Inflammatory macrophage treated with lipopolysaccharide for 4 hours (primary cell): Measurements from ENCODE around the gene MPDZ.

Source experiments
- DNase-seq: peaks from one replicate; pipeline ENCODE4 v3.0.0-alpha.2; 2020

Gene MPDZ

GRCh38 chr9:13179257-13179656, 100.2 kb downstream of the MPDZ start:
- DNase-seq, result no peak

- peak; percentile 27 for DNase-seq
These were observed 103.8 kb downstream of the MPDZ start for GRCh38 chr9:13175732-13176131.

GRCh38 chr9:13174906-13175639, 104.4 kb downstream of the MPDZ start:
- no peak for DNase-seq

- no peak for DNase-seq
These were observed 105.9 kb downstream of the MPDZ start for GRCh38 chr9:13173553-13173952.

- DNase-seq, result no peak
These were observed 108.2 kb downstream of the MPDZ start for GRCh38 chr9:13171261-13171660.

GRCh38 chr9:13166996-13167395, 112.5 kb downstream of the MPDZ start:
- no peak for DNase-seq

GRCh38 chr9:13165956-13166355, 113.5 kb downstream of the MPDZ start:
- no peak for DNase-seq

- no peak for DNase-seq
These were observed 114.1 kb downstream of the MPDZ start for GRCh38 chr9:13165236-13165945.

GRCh38 chr9:13163946-13164345, 115.5 kb downstream of the MPDZ start:
- DNase-seq, result no peak

GRCh38 chr9:13163287-13163686, 116.2 kb downstream of the MPDZ start:
- DNase-seq, result no peak

- no peak for DNase-seq
These were observed 119.4 kb downstream of the MPDZ start for GRCh38 chr9:13160051-13160450.

GRCh38 chr9:13158986-13159385, 120.5 kb downstream of the MPDZ start:
- DNase-seq, result no peak

GRCh38 chr9:13151489-13151888, 128.0 kb downstream of the MPDZ start:
- no peak for DNase-seq

- no peak for DNase-seq
These were observed 130.0 kb downstream of the MPDZ start for GRCh38 chr9:13149454-13149853.

- no peak for DNase-seq
These were observed 132.7 kb downstream of the MPDZ start for GRCh38 chr9:13146840-13147239.

- no peak for DNase-seq
These were observed 134.2 kb downstream of the MPDZ start for GRCh38 chr9:13145340-13145739.

GRCh38 chr9:13144166-13144775, 135.2 kb downstream of the MPDZ start:
- DNase-seq, result no peak

GRCh38 chr9:13143281-13143680, 136.2 kb downstream of the MPDZ start:
- no peak for DNase-seq

GRCh38 chr9:13142776-13143175, 136.7 kb downstream of the MPDZ start:
- no peak for DNase-seq

GRCh38 chr9:13141629-13142028, 137.9 kb downstream of the MPDZ start:
- no peak for DNase-seq

- no peak for DNase-seq
These were observed 138.5 kb downstream of the MPDZ start for GRCh38 chr9:13140843-13141592.

GRCh38 chr9:13139641-13140171, 139.8 kb downstream of the MPDZ start:
- no peak for DNase-seq

GRCh38 chr9:13137426-13137825, 142.1 kb downstream of the MPDZ start:
- no peak for DNase-seq
